Upper lobe of right lung (tissue), 1 donor: ENCODE data around the gene DSCAM. TPM values are rescaled to one million over a fixed set of nuclear protein-coding genes. Genes with fewer than 3 reads are reported as not detected.
A peak's percentile ranks its signal among the peaks of the same experiment; 100 is the strongest.

Experiments
- ATAC-seq: fragments of 200-7000 bp; cut with Tn5 transposase; one replicate; pipeline ENCODE4 v1.9.1; 2020; ENCODE audit warnings: mild to moderate bottlenecking, moderate library complexity
- DNase-seq: peaks from one replicate; pipeline ENCODE4 v3.0.0-alpha.2; 2020
- H3K27ac ChIP-seq: fragments of 200-600 bp; one replicate; pipeline ENCODE4 v1.8.0; 2022
- H3K27me3 ChIP-seq: fragments of 200-600 bp; one replicate; pipeline ENCODE4 v1.8.0; 2022; ENCODE audit warnings: mild to moderate bottlenecking
- H3K36me3 ChIP-seq: fragments of 200-600 bp; one replicate; pipeline ENCODE4 v1.8.0; 2022
- H3K4me1 ChIP-seq: fragments of 200-600 bp; one replicate; pipeline ENCODE4 v1.8.0; 2022
- H3K4me3 ChIP-seq: fragments of 200-600 bp; one replicate; pipeline ENCODE4 v1.8.0; 2022; ENCODE audit warnings: mild to moderate bottlenecking
- H3K9me3 ChIP-seq: fragments of 200-600 bp; one replicate; pipeline ENCODE4 v1.8.0; 2022
- CTCF ChIP-seq: fragments of 200-600 bp; IDR thresholded peaks from one replicate; pipeline ENCODE4 v1.8.0; 2022; ENCODE audit warnings: antibody characterized with exemption
- intact Hi-C: fragments of 100-400 bp; cut with DNase I; formaldehyde crosslinking; loops from one replicate; pipeline ENCODE4 v1.11.0; 2022
- total RNA-seq: library from RNA; stranded (reverse); fragmentation: NEBNext Ultra II Directional; extraction: Animal tissue kit (Norgen Biotek cat#: 25700); gene quantifications from one replicate; pipeline ENCODE4 v1.2.1, GENCODE V29; 2021
- donor health status: DM: no; HTN: yes; CAD: no; lungs with severe emphysema.

The DSCAM gene
- total RNA-seq, 1 donor from 2014 or later: not detected

- ATAC-seq: no peak
- Histone ChIP-seq H3K36me3 (no peaks in the 10 kb centered on the region), H3K27ac (no peak overlapping the region), H3K4me1 (no peaks in the 10 kb centered on the region), H3K4me3 (no peak overlapping the region), H3K27me3 (no peaks in the 10 kb centered on the region), H3K9me3 (no peaks in the 10 kb centered on the region)
- intact Hi-C loops: no loop called here
- no peak for TF ChIP-seq CTCF
- no peak for DNase-seq
These were observed 459.8 kb downstream of the DSCAM start for GRCh38 chr21:40386981-40387747.

- Histone ChIP-seq H3K4me3 (no peak overlapping the region), H3K27me3 (no peaks in the 10 kb centered on the region), H3K4me1 (no peaks in the 10 kb centered on the region), H3K27ac (no peak overlapping the region), H3K9me3 (no peaks in the 10 kb centered on the region), H3K36me3 (no peaks in the 10 kb centered on the region)
- DNase-seq (peak; percentile 81), ATAC-seq (peak; percentile 91)
- TF ChIP-seq CTCF: peak; percentile 65
- intact Hi-C loops: no loop called here
These were observed 460.6 kb downstream of the DSCAM start for GRCh38 chr21:40386294-40386911.

GRCh38 chr21:40385883-40386282, 461.1 kb downstream of the DSCAM start:
- Histone ChIP-seq H3K9me3 (no peaks in the 10 kb centered on the region), H3K4me3 (no peak overlapping the region), H3K36me3 (no peaks in the 10 kb centered on the region), H3K4me1 (no peaks in the 10 kb centered on the region), H3K27me3 (no peaks in the 10 kb centered on the region), H3K27ac (no peak overlapping the region)
- no peak for ATAC-seq
- DNase-seq: no peak
- intact Hi-C loops: no loop called here
- no peak for TF ChIP-seq CTCF

- Histone ChIP-seq H3K27ac (no peak overlapping the region), H3K4me1 (no peaks in the 10 kb centered on the region), H3K27me3 (no peaks in the 10 kb centered on the region), H3K36me3 (no peaks in the 10 kb centered on the region), H3K9me3 (no peaks in the 10 kb centered on the region), H3K4me3 (no peak overlapping the region)
- DNase-seq (no peak), ATAC-seq (no peak)
- intact Hi-C loops: no loop called here
- TF ChIP-seq CTCF: no peak
These were observed 463.0 kb downstream of the DSCAM start for GRCh38 chr21:40383951-40384350.

GRCh38 chr21:40381111-40381510, 465.8 kb downstream of the DSCAM start:
- Histone ChIP-seq H3K27me3 (no peaks in the 10 kb centered on the region), H3K4me3 (no peak overlapping the region), H3K9me3 (no peaks in the 10 kb centered on the region), H3K27ac (no peak overlapping the region), H3K4me1 (no peaks in the 10 kb centered on the region), H3K36me3 (no peaks in the 10 kb centered on the region)
- intact Hi-C loops: no loop called here
- DNase-seq: no peak
- ATAC-seq: no peak
- no peak for TF ChIP-seq CTCF
